Fibroblast of pulmonary artery (primary cell): ENCODE measurements around the gene UBTD2.
A peak's percentile ranks its signal among the peaks of the same experiment; 100 is the strongest.

ENCODE experiments used
- DNase-seq: peaks from one replicate; pipeline ENCODE4 v3.0.0-alpha.2; 2010; ENCODE audit warnings: low read depth
- H3K4me3 ChIP-seq: replicated peaks from 2 replicates; pipeline ENCODE4 v1.5.1; 2011; ENCODE audit warnings: low read depth, mild to moderate bottlenecking, control low read depth, low read length, moderate library complexity
- TF ChIP-seq, protein P1 (sequence below): IDR thresholded peaks from 2 replicates; pipeline ENCODE4 v1.5.1; 2011; ENCODE audit warnings: mild to moderate bottlenecking, control low read depth, low read length, inconsistent platforms; ENCODE audit errors: missing control alignments

UBTD2 gene

DNA sequence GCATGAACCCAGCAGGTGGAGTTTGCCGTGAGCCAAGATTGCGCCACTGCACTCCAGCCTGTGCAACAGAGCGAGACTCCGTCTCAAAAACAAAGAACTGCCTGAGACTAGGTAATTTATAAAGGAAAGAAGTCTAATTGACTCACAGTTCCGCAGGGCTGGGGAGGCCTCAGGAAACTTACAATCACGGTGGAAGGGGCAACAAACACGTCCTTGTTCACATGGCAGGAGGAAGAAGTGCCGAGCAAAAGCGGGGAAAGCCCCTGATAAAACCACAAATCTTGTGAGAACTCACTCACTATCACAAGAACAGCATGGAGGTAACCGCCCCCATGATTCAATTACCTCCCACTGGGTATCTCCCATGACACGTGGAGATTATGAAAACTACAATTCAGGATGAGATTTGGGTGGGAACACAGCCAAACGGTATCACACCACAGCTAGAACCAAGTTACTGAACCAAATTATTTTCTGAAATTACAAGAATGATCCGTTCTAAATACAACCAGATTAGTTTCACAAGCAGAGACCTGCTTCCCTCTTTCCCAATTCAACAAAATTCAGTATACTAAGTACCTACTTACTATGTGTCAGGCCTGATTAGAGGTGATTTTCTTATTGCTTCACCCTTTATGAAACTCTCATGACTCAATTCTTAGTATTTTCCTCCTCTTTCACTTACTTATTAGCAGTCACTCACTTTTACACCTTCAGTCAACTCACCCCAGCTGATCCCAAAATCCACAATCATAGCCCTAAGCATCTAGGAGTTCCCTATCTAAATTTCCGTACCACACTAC is 8.4 kb downstream of the UBTD2 start:
- DNase-seq, result peak; percentile 71
- TF ChIP-seq, protein P1, sequence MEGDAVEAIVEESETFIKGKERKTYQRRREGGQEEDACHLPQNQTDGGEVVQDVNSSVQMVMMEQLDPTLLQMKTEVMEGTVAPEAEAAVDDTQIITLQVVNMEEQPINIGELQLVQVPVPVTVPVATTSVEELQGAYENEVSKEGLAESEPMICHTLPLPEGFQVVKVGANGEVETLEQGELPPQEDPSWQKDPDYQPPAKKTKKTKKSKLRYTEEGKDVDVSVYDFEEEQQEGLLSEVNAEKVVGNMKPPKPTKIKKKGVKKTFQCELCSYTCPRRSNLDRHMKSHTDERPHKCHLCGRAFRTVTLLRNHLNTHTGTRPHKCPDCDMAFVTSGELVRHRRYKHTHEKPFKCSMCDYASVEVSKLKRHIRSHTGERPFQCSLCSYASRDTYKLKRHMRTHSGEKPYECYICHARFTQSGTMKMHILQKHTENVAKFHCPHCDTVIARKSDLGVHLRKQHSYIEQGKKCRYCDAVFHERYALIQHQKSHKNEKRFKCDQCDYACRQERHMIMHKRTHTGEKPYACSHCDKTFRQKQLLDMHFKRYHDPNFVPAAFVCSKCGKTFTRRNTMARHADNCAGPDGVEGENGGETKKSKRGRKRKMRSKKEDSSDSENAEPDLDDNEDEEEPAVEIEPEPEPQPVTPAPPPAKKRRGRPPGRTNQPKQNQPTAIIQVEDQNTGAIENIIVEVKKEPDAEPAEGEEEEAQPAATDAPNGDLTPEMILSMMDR, result no peak
- H3K4me3 ChIP-seq, result no peak overlapping the region

DNA sequence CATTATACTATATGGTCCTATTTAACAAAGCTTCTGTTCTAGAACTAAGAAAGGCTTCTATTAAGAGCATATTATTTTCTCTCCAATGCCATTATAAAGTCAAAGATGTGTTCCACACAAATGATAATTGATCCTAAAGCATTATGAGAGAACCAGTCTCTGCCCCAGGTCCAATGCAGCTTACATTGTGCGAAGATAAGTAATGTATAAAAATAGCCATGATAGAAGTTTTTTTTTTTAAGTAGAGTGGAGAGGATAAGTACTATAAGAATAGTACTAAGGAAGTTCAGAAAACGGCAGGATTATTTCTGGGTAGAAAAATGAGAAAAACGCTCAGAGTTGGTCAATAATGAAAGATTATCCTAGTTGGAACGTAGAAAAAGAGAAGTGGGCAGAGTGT is 15.6 kb downstream of the UBTD2 start:
- DNase-seq, result no peak
- TF ChIP-seq, protein P1, result no peak

DNA sequence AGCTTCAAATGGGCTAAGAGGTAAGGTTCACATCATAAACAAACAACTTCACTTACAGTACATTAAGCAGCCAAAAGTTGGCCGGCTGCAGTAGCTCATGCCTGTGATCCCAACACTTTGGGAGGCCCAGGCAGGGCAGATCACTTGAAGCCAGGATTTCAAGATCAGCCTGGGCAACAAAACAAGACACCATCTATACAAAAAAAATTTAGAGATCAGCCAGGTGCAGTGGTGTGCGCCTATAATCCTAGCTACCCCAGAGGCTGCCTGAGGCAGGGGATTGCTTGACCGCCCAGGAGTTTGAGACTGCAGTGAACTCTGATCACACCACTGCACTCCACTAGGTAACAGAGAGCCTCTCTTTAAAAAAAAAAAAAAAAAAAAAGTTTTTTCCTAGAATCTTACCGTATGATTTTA is 16.9 kb downstream of the UBTD2 start:
- TF ChIP-seq, protein P1, result no peak
- DNase-seq, result no peak
- H3K4me3 ChIP-seq, result no peak overlapping the region

More for the DNA sequence above, 15.6 kb downstream of the UBTD2 start:
- H3K4me3 ChIP-seq, result no peak overlapping the region

DNA sequence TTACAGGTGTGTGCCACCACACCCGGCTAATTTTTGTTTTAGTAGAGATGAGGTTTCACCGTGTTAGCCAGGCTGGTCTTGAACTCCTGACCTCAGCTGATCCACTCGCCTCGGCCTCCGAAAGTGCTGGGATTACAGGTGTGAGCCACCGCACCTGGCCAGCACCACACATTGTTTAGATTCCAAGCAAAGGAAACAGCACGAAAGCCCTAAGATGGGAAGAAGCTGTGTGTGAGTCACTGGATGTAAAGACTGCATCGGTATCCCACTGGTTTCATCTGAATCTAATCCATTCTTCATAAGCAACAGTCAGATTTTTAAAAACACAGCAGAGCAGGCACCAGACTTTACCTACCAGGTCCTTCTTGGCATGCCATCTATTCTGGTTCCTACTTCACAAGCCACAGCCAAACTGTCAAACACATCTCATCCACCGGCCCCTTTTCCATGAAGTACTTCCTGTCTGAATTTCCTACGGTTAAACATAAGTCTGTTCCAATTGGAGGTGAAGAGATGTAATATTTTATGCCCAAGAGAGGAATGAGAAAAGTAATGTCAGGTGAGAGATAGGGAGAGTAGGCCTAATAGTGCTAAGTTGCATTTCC is 17.4 kb downstream of the UBTD2 start:
- TF ChIP-seq, protein P1, result no peak
- H3K4me3 ChIP-seq, result no peak overlapping the region
- DNase-seq, result no peak

DNA sequence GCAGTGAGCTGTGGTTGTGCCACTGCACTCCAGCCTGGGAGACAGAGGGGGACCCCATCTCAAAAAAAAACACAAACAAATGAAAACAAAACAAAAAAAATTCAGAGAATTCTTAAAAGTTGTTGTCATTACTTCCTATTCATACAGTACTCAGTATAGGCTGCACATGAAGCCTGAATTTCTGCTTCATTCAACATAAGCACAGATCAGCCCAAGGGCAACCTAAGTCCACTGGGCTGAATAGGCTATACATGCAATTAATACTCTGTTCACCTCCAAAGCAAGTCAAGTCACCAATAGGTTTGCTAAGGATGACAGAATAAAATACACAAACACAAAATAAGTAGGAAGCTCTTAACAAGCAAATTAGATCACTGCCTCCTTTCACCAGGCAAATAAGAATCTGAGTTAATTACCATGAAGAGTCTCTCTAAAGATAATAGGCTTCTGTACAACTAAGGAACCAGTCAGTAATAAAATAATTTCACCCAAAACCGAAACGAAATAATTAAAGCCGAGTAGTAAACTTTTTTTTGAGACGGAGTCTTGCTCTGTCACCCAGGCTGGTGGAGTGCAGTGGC is 18.7 kb downstream of the UBTD2 start:
- H3K4me3 ChIP-seq, result no peak overlapping the region
- TF ChIP-seq, protein P1, result no peak
- DNase-seq, result no peak

DNA sequence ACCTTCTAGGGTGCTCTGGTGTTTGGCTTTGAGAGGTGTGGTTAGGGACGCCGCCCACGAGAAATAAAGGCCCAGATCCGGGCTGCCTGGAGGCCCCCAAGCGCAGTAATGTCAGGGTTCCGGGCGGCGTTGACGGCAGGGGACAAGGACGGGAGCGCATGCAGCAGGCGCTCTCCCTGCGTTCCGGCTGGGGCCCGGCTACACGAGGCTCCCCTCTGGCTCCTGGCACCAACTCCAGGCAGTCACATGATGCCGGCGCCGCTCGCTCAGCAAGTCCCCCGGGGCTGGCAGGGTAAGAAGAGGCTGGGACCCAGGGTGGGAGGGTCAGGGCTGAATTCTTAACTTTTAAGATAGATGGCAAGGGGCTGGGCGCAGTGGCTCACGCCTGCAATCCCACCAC is 28.1 kb downstream of the UBTD2 start:
- no peak overlapping the region for H3K4me3 ChIP-seq
- no peak for DNase-seq
- TF ChIP-seq, protein P1, result no peak

DNA sequence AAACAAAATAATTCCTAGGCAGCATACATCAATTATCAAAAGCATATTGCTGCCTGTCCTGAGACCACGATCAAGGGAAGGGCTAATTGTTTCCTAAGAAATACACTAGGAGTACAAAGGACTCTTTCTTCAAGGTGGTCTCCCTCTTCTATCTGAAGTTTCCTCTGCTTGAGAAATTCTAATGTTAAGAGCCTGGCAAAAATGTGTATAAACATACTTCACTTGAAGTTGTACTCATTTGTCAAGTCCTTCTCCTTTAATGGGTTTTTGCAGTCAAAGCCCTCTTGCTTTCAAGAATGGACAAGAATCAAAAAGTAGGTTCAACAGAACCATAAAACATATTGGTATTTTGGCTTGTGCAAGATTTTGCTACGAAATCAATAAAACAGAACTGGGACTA is 31.1 kb downstream of the UBTD2 start:
- TF ChIP-seq, protein P1, result no peak

More for the DNA sequence above, 31.1 kb downstream of the UBTD2 start:
- no peak overlapping the region for H3K4me3 ChIP-seq
- no peak for DNase-seq
